H1 (cell line): ENCODE measurements around the gene ELMO1. TPM values are rescaled to one million over a fixed set of nuclear protein-coding genes. Genes with fewer than 3 reads are reported as not detected.

Source experiments
- BCL11A ChIP-seq, 2 experiments: IDR thresholded peaks; one replicate each; pipeline ENCODE4 v1.6.1; 2011; ENCODE audit warnings: low read depth in 2 of 2, low read length in 2 of 2, mild to moderate bottlenecking in 2 of 2
- CBX8 ChIP-seq: fragments of 300-800, 300-1000 bp; sonication (generic); IDR thresholded peaks from 2 replicates; pipeline ENCODE4 v1.7.1; 2016; ENCODE audit warnings: low read depth, low read length, borderline replicate concordance
- CEBPB ChIP-seq: IDR thresholded peaks from 2 replicates; pipeline ENCODE4 v1.6.1; 2012; ENCODE audit warnings: low read depth, low read length
- CTBP2 ChIP-seq: IDR thresholded peaks from 2 replicates; pipeline ENCODE4 v1.7.0; 2011; ENCODE audit warnings: borderline replicate concordance, mild to moderate bottlenecking, moderate library complexity, mixed read lengths, low read length; ENCODE audit not compliant: insufficient read depth, insufficient read length
- GABPA ChIP-seq: IDR thresholded peaks from 2 replicates; pipeline ENCODE4 v1.6.1; 2011; ENCODE audit warnings: mild to moderate bottlenecking, low read length, moderate library complexity, borderline replicate concordance; ENCODE audit not compliant: insufficient read depth
- POLR2AphosphoS5 ChIP-seq: IDR thresholded peaks from 2 replicates; pipeline ENCODE4 v1.6.1; 2011; ENCODE audit warnings: low read depth, low read length
- POU5F1 ChIP-seq: IDR thresholded peaks from 2 replicates; pipeline ENCODE4 v1.6.1; 2011; ENCODE audit warnings: low read depth, mild to moderate bottlenecking, low read length, moderate library complexity
- SP4 ChIP-seq: IDR thresholded peaks from 2 replicates; pipeline ENCODE4 v1.6.1; 2012; ENCODE audit warnings: low read length, inconsistent platforms
- SUZ12 ChIP-seq: fragments of 200-600 bp; sonication (generic); IDR thresholded peaks from 2 replicates; pipeline ENCODE4 v1.6.1; 2012; ENCODE audit warnings: mild to moderate bottlenecking, inconsistent platforms, low read length, moderate library complexity, mixed read lengths
- TBP ChIP-seq: IDR thresholded peaks from 2 replicates; pipeline ENCODE4 v1.6.1; 2011; ENCODE audit warnings: low read depth, low read length, improper control_type of control experiment
- TEAD4 ChIP-seq: IDR thresholded peaks from 2 replicates; pipeline ENCODE4 v1.6.1; 2012; ENCODE audit warnings: low read depth, low read length, inconsistent platforms, mixed read lengths
- YY1 ChIP-seq: IDR thresholded peaks from 2 replicates; pipeline ENCODE4 v1.6.1; 2011; ENCODE audit warnings: low read depth, mild to moderate bottlenecking, low read length
- polyA plus RNA-seq, 7 experiments: library from polyadenylated mRNA; depleted of rRNA in 3 of 7; stranded (reverse) in 5 of 7; unstranded in 2 of 7; fragments of >200 nt in 5 of 7; fragments of 200-250 nt in 2 of 7; gene quantifications; 1 replicate in 5 of 7; 2 replicates in 1 of 7; 4 replicates in 1 of 7; pipeline versions ENCODE4 v1.2.1 to v1.2.3, GENCODE V29; 2011 to 2013; ENCODE audit warnings: missing spikeins in 2 of 7, mixed read lengths in 2 of 7
- total RNA-seq: library from RNA; stranded (reverse); fragmentation: NEBNext Ultra II Directional; extraction: Animal tissue kit (Norgen Biotek cat#: 25700); gene quantifications from 2 replicates; pipeline ENCODE4 v1.2.1, GENCODE V29; 2021
- TF ChIP-seq, protein P1 (sequence below): IDR thresholded peaks from 2 replicates; pipeline ENCODE4 v1.6.1; 2012; ENCODE audit warnings: low read length, inconsistent platforms

ELMO1 gene
- total and polyA plus RNA-seq, 2 of the 8 experiments (the other 6 are each of a cell fraction or from before 2014, with no cell fraction given), result 18.4 to 21.0 TPM

DNA sequence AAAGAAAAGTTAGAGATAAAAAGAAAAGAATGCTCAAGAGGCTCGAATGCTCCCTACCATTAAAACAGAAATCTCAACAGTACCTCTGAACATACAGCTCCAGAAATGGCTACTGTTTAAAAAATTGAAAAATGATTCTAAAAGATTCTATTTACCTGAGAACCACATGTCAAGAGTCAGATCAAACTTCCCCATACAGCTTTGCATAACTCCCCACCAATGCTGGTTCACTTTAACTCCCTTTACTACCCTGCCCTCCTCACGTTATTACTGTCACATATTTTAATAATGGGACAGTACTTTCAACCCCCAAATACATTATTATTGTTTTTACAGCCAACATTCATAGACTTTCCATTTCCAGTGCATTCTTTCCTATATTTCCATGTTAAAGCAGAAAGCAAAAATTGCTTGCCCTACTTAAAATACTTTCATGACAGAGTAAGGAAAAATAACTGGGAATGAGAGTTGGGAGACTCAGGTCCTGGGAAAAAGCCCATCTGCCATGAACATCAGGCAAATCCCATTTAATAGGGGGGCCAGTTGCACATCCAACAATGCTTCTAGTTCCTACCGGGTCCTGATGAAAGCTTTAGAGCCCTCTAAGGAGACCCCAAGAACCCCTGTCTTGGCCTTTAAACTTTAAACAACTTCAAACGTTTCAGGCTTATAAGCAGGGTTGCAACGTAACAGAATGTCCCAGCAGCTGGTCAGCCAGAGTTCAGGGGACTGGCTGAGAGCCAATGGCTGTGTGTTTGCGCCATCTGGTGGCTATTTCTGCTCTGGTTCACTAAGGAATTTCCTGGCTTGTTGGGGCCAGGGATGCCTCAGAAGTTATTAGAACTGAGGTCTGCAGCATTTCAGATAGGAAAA lies 247.4 kb downstream of the ELMO1 start (continued):
- TF ChIP-seq SUZ12 (no peak), POLR2AphosphoS5 (no peak), CBX8 (no peak), TEAD4 (peak; percentile 69), POU5F1 (no peak), YY1 (peak; percentile 38; the same call in 1 of the 2 replicates), TBP (no peak), GABPA (no peak), SP4 (no peak), CTBP2 (no peak), BCL11A (IDR thresholded peaks at IDR 0.05; ENCODE audit: low read depth in 2 of 2, low read length in 2 of 2) (no peak), CEBPB (no peak)
- TF ChIP-seq, protein P1, sequence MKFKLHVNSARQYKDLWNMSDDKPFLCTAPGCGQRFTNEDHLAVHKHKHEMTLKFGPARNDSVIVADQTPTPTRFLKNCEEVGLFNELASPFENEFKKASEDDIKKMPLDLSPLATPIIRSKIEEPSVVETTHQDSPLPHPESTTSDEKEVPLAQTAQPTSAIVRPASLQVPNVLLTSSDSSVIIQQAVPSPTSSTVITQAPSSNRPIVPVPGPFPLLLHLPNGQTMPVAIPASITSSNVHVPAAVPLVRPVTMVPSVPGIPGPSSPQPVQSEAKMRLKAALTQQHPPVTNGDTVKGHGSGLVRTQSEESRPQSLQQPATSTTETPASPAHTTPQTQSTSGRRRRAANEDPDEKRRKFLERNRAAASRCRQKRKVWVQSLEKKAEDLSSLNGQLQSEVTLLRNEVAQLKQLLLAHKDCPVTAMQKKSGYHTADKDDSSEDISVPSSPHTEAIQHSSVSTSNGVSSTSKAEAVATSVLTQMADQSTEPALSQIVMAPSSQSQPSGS, result no peak
- TF ChIP-seq, all 59 proteins: peak for 4
